Raji (cell line): ENCODE data around the gene INVS.

Experiments used
- POLR2A ChIP-seq: IDR thresholded peaks from 2 replicates; pipeline ENCODE4 v1.6.1; 2011; ENCODE audit warnings: low read depth, low read length, control low read depth; ENCODE audit not compliant: insufficient read depth

The INVS gene

GRCh38 chr9:100308965-100309564 is 210.0 kb downstream of the INVS start:
- no peak for TF ChIP-seq POLR2A

GRCh38 chr9:100309992-100310391 is 210.9 kb downstream of the INVS start:
- TF ChIP-seq POLR2A, result no peak

- TF ChIP-seq POLR2A, result no peak
Observed at GRCh38 chr9:100315561-100315960, 216.5 kb downstream of the INVS start.

- TF ChIP-seq POLR2A, result no peak
Observed at GRCh38 chr9:100317706-100318105, 218.7 kb downstream of the INVS start.

- no peak for TF ChIP-seq POLR2A
Observed at GRCh38 chr9:100322954-100323536, 224.0 kb downstream of the INVS start.

GRCh38 chr9:100324594-100325200 is 225.7 kb downstream of the INVS start:
- TF ChIP-seq POLR2A, result no peak

- no peak for TF ChIP-seq POLR2A
Observed at GRCh38 chr9:100340224-100340623, 241.2 kb downstream of the INVS start.

- no peak for TF ChIP-seq POLR2A
Observed at GRCh38 chr9:100341889-100342288, 242.8 kb downstream of the INVS start.

- no peak for TF ChIP-seq POLR2A
Observed at GRCh38 chr9:100346836-100347235, 247.8 kb downstream of the INVS start.

GRCh38 chr9:100350188-100350587 is 251.1 kb downstream of the INVS start:
- no peak for TF ChIP-seq POLR2A
